Activated CD8-positive, alpha-beta T cell treated with anti-CD3 and anti-CD28 coated beads, Interleukin-2, amount 10 ng/mL, durations not matched to agents 7 days and 5 days (primary cell): ENCODE results near the gene UBE2Q2. TPM values are rescaled to one million over a fixed set of nuclear protein-coding genes. Genes with fewer than 3 reads are reported as not detected.
"Not testable (repeated sequence)": the region's sequence is repeated elsewhere in the genome, so short reads cannot be mapped to it uniquely, and the experiment has no call there.

Source experiments
- ATAC-seq: fragments of 150-1000 bp; cut with Tn5 transposase; one replicate; pipeline ENCODE4 v1.10.0; 2021; ENCODE audit warnings: moderate library complexity
- CTCF ChIA-PET: fragments of 350-600 bp; sonication (Branson Sonifier 250); formaldehyde crosslinking; loops from one replicate; lab custom pipeline; 2021; ENCODE audit warnings: antibody characterized with exemption; lab: Charles Lee
- POLR2A ChIA-PET: fragments of 350-600 bp; sonication (Branson Sonifier 250); formaldehyde crosslinking; loops from one replicate; lab custom pipeline; 2021; ENCODE audit warnings: antibody characterized with exemption; lab: Charles Lee
- DNase-seq: peaks from one replicate; pipeline ENCODE4 v3.0.0-alpha.2; 2020
- H3K27ac Mint-ChIP-seq: one replicate; pipeline ENCODE4 v1.8.0; 2021; ENCODE audit warnings: mild to moderate bottlenecking, mixed read lengths
- H3K27me3 Mint-ChIP-seq: one replicate; pipeline ENCODE4 v1.8.0; 2021; ENCODE audit warnings: low read depth, mixed read lengths
- H3K36me3 Mint-ChIP-seq: one replicate; pipeline ENCODE4 v1.8.0; 2021; ENCODE audit warnings: low read depth, mixed read lengths
- H3K4me1 Mint-ChIP-seq: one replicate; pipeline ENCODE4 v1.8.0; 2021; ENCODE audit warnings: low read depth, mixed read lengths
- H3K4me3 Mint-ChIP-seq: one replicate; pipeline ENCODE4 v1.8.0; 2021; ENCODE audit warnings: mild to moderate bottlenecking, mixed read lengths
- H3K9me3 Mint-ChIP-seq: one replicate; pipeline ENCODE4 v1.8.0; 2022; ENCODE audit warnings: mixed read lengths; ENCODE audit not compliant: insufficient read depth
- total RNA-seq, 2 experiments: library from RNA; stranded (reverse); gene quantifications; one replicate each; pipeline ENCODE4 v1.2.3, GENCODE V29; 2021

Gene UBE2Q2
- total RNA-seq, 2 experiments from 2014 or later: 27.9 to 28.2 TPM

- DNase-seq (peak; percentile 29), ATAC-seq (no peak)
- Mint-ChIP-seq H3K36me3 (peaks cover 40% of the 10 kb centered on the region), H3K27me3 (peaks cover 20% of the 10 kb centered on the region), H3K4me1 (peaks cover 45% of the 10 kb centered on the region), H3K27ac (peak overlapping the region; percentile 96), H3K9me3 (no peaks in the 10 kb centered on the region), H3K4me3 (peak overlapping the region; percentile 91)
- ChIA-PET POLR2A (no interaction called here), CTCF (interaction anchor here (1.2 kb wide), 1 partner anchor 43 kb away, joined by 5 read pairs; no protein-coding TSS in a partner anchor)
Measured at GRCh38 chr15:75844629-75845335, 1.5 kb downstream of the UBE2Q2 start.

DNA sequence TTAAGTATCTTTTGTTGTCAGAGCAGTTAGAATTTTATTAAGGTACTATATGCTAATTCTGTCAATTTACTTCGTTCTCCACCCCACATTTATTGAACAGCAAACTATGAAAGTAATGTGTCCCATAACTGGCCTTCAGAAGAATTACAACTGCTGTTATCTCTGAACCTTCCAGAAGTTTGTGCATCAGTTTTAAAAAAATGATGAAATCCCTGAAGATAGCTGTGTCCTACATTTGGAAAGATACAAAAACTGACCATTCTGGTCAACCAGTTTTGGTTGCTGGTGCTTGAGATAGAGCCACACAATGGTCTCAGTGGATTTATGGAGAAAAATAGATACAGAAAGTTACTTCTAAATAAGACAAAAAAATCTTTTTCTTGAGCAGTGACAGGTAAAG lies 5.9 kb downstream of the UBE2Q2 start:
- Mint-ChIP-seq H3K4me1 (peaks cover 55% of the 10 kb centered on the region), H3K36me3 (peaks cover 56% of the 10 kb centered on the region), H3K27ac (no peak overlapping the region), H3K27me3 (no peaks in the 10 kb centered on the region), H3K4me3 (no peak overlapping the region), H3K9me3 (no peaks in the 10 kb centered on the region)
- POLR2A ChIA-PET: no interaction called here
- CTCF ChIA-PET: interaction anchor here (1.2 to 1.6 kb wide), 3 partner anchors 18 to 72 kb away, joined by 3 to 4 read pairs (median 3); no protein-coding TSS in a partner anchor
- DNase-seq (no peak), ATAC-seq (no peak)

- ChIA-PET CTCF (interaction anchor here (1.6 kb wide), 1 partner anchor 16 kb away, joined by 3 read pairs; no protein-coding TSS in a partner anchor), POLR2A (no interaction called here)
- Mint-ChIP-seq H3K27me3 (no peaks in the 10 kb centered on the region), H3K36me3 (peaks cover 46% of the 10 kb centered on the region), H3K9me3 (no peaks in the 10 kb centered on the region), H3K4me3 (no peak overlapping the region), H3K4me1 (peaks cover 39% of the 10 kb centered on the region), H3K27ac (no peak overlapping the region)
- no peak for ATAC-seq
- no peak for DNase-seq
Measured at GRCh38 chr15:75850708-75851107, 7.5 kb downstream of the UBE2Q2 start.

- H3K27me3 Mint-ChIP-seq, POLR2A ChIA-PET, H3K4me3 Mint-ChIP-seq, ATAC-seq, CTCF ChIA-PET, H3K27ac Mint-ChIP-seq, DNase-seq, H3K9me3 Mint-ChIP-seq: not testable (repeated sequence)
- peaks cover 33% of the 10 kb centered on the region for H3K4me1 Mint-ChIP-seq
- H3K36me3 Mint-ChIP-seq: peaks cover 41% of the 10 kb centered on the region
Measured at GRCh38 chr15:75851566-75851965, 8.3 kb downstream of the UBE2Q2 start.

DNA sequence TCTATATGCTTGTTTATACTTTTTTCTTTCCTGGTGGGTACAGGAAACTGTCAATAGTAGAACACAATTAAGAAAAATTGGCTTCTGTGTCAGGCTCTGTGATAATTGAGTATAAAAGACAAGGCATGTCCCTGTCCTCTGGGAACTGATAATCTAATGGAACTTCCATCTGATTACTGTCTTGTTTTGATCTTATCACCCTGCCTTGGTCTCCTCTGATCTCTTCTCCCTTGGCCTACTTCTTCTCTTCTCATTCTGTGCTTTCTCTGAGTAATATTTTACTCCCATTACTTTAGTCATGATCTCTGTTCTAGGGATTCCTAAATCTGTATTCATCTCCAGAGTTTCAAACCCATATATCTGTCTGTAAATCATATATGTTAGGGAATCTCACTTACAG lies 14.6 kb downstream of the UBE2Q2 start:
- POLR2A ChIA-PET: no interaction called here
- no peak for ATAC-seq

GRCh38 chr15:75861750-75862402 lies 18.6 kb downstream of the UBE2Q2 start:
- POLR2A ChIA-PET: interaction anchor here (0.5 kb wide), 1 partner anchor 1749 kb away, joined by 3 read pairs; no protein-coding TSS in a partner anchor

More for the DNA sequence above, 14.6 kb downstream of the UBE2Q2 start:
- Mint-ChIP-seq H3K4me3 (no peak overlapping the region), H3K27ac (no peak overlapping the region), H3K27me3 (no peaks in the 10 kb centered on the region), H3K36me3 (peaks cover 32% of the 10 kb centered on the region), H3K9me3 (no peaks in the 10 kb centered on the region), H3K4me1 (peaks cover 2% of the 10 kb centered on the region)
- CTCF ChIA-PET: no interaction called here
- DNase-seq: no peak

GRCh38 chr15:75862796-75863195 lies 19.5 kb downstream of the UBE2Q2 start:
- Mint-ChIP-seq H3K27me3 (no peaks in the 10 kb centered on the region), H3K27ac (peak overlapping the region; percentile 13), H3K36me3 (peaks cover 41% of the 10 kb centered on the region), H3K9me3 (no peaks in the 10 kb centered on the region), H3K4me3 (no peak overlapping the region), H3K4me1 (peaks cover 17% of the 10 kb centered on the region)
- no peak for DNase-seq
- ChIA-PET CTCF (no interaction called here), POLR2A (interaction anchor here (0.6 kb wide), 1 partner anchor 519 kb away, joined by 3 read pairs; no protein-coding TSS in a partner anchor)
- ATAC-seq: no peak

More at GRCh38 chr15:75861750-75862402, 18.6 kb downstream of the UBE2Q2 start:
- no peaks in the 10 kb centered on the region for H3K27me3 Mint-ChIP-seq
- H3K36me3 Mint-ChIP-seq: peaks cover 39% of the 10 kb centered on the region
- CTCF ChIA-PET: no interaction called here
- no peak overlapping the region for H3K27ac Mint-ChIP-seq
- H3K4me1 Mint-ChIP-seq: peaks cover 11% of the 10 kb centered on the region
- ATAC-seq (no peak), DNase-seq (no peak)
- no peaks in the 10 kb centered on the region for H3K9me3 Mint-ChIP-seq
- H3K4me3 Mint-ChIP-seq: no peak overlapping the region

DNA sequence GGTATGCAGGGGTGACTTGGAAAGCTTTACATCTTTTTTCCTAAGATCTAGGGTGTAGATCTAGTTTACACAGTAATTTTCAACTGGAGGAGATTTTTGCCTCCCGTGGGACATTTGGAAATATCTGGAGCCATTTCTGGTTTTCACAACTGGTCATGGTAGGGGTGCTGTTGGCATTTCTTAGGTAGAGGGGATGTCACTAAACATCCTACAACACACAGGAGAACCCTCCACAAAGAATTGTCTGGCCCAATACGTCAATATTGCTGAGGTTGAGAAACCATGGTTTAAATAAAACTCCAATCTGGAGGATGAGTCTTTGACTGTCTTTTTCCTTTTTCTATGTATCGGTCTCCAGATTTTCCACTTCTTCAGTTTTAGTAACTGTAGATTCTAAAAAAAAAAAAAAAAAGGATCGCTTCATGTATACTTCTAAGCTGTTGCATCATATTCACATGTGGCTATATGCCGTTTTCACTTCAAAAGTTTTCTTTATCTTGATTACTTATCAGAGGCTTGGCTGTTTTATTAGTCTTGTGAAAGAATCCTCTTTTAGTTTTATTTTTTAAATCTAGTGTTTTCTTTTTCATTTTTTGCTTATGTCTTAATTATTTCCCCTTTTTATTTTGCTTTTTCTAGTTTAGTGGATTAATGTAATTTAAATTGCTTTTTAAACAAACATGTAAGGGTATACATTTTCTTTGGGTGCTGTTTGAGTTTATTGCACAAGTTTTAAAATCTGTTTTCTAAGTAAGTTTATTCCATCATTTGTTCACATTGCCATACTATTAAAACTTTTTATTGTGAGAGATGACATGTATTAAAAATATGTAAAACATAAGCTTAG lies 21.2 kb downstream of the UBE2Q2 start:
- Mint-ChIP-seq H3K36me3 (peaks cover 39% of the 10 kb centered on the region), H3K4me1 (peaks cover 15% of the 10 kb centered on the region), H3K27ac (no peak overlapping the region), H3K9me3 (no peaks in the 10 kb centered on the region), H3K27me3 (no peaks in the 10 kb centered on the region), H3K4me3 (no peak overlapping the region)
- DNase-seq (no peak), ATAC-seq (no peak)
- CTCF ChIA-PET: no interaction called here
- POLR2A ChIA-PET: interaction anchor here (0.5 kb wide), 1 partner anchor 522 kb away, joined by 3 read pairs; no protein-coding TSS in a partner anchor

GRCh38 chr15:75866045-75866444 lies 22.8 kb downstream of the UBE2Q2 start:
- ATAC-seq: not testable (repeated sequence)

DNA sequence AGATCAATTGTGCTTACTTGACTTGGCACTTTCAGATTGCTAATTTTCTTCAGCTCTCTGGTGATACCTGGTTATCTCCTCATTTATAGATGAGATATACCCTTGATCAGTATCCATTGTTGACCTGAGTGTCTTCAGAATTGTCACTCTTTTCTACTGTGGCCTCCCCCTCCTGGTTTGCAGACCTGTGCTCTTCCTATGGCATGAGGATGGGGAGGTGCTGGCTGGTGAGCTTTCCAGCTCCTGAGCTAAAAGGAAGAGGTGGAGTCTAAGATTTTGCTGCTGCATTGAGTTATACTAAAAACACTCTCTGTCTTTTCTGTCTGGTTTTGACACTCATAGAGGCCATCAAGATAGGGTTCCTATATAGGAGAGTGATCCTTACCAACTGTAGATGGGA lies 23.7 kb downstream of the UBE2Q2 start:
- H3K4me1 Mint-ChIP-seq: peaks cover 15% of the 10 kb centered on the region
- H3K27ac Mint-ChIP-seq: no peak overlapping the region
- DNase-seq (no peak), ATAC-seq (no peak)
- no peak overlapping the region for H3K4me3 Mint-ChIP-seq
- no peaks in the 10 kb centered on the region for H3K9me3 Mint-ChIP-seq
- H3K27me3 Mint-ChIP-seq: no peaks in the 10 kb centered on the region
- POLR2A ChIA-PET: no interaction called here
- CTCF ChIA-PET: interaction anchor here (1.0 to 1.4 kb wide), 2 partner anchors 17 to 65 kb away, joined by 3 read pairs; no protein-coding TSS in a partner anchor
- peaks cover 38% of the 10 kb centered on the region for H3K36me3 Mint-ChIP-seq

More at GRCh38 chr15:75866045-75866444, 22.8 kb downstream of the UBE2Q2 start:
- H3K27ac Mint-ChIP-seq, H3K4me3 Mint-ChIP-seq, H3K27me3 Mint-ChIP-seq, H3K9me3 Mint-ChIP-seq, DNase-seq, POLR2A ChIA-PET: not testable (repeated sequence)
- peaks cover 15% of the 10 kb centered on the region for H3K4me1 Mint-ChIP-seq
- CTCF ChIA-PET: interaction anchor here (0.7 to 1.4 kb wide), 2 partner anchors 64 to 1137 kb away, joined by 3 read pairs; no protein-coding TSS in a partner anchor
- H3K36me3 Mint-ChIP-seq: peaks cover 42% of the 10 kb centered on the region

DNA sequence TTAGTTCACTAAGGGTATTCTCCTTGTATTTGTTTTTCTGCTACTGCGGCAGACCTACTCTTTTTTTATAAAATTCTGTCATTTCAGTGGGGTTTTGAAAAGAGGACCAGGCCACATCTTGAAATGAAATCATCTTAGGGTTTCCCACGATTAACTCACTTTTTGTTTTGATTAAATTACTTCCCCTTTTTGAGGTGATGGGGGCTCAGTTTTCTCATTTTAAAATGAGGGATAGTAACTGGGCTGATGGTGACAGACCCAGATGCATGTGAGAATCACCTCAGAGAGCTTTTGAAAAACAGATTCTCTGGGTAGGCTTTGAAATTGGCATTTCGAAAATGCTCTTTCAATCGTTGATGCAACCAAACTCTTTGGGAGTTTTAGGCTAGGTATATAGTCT lies 24.2 kb downstream of the UBE2Q2 start:
- CTCF ChIA-PET: interaction anchor here (1.0 to 1.4 kb wide), 2 partner anchors 17 to 66 kb away, joined by 3 read pairs; no protein-coding TSS in a partner anchor
- DNase-seq: no peak
- no peaks in the 10 kb centered on the region for H3K9me3 Mint-ChIP-seq
- peaks cover 15% of the 10 kb centered on the region for H3K4me1 Mint-ChIP-seq
- POLR2A ChIA-PET: no interaction called here
- no peak overlapping the region for H3K27ac Mint-ChIP-seq
- no peak overlapping the region for H3K4me3 Mint-ChIP-seq
- H3K27me3 Mint-ChIP-seq: no peaks in the 10 kb centered on the region
- peaks cover 39% of the 10 kb centered on the region for H3K36me3 Mint-ChIP-seq
- ATAC-seq: no peak
